Hematopoietic multipotent progenitor cell treated with erythropoietin and hydrocortisone succinate and interleukin-3 and kit ligand, for 17 days (in vitro differentiated cells): Measurements from ENCODE around the gene KDELR3.

Experiments
- DNase-seq: peaks from one replicate; pipeline ENCODE4 v3.0.0-alpha.2; 2015; ENCODE audit warnings: low spot score

KDELR3 gene

DNA sequence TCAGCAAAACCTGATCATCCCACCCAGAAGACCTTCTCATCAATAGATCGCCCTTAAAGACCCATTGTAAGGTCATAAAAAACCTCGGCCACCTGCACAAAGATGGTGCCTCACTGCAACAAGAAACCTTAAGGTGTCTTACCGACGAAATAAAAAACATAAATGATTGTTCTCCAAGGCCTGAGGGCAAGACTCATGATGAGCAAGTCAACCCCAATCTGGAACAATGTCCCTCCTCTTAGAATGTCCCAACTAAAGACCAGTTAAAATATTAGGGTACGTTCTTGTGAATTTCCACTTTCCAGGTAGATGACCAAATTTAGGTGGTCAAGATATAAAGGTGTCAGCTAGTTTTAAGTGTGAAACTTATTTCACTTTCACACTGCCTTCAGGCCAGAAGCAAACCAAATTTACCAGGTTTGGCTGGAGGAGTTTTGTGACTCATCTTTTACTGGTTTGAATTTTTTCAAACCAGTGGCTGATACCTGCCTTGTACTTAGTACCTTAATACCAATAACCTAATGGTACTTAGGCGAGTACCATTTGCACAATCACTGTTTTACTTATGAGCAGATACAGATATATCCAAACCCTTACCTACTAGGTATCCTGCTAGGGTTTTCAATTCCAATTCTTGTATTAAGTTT is 14.9 kb downstream of the KDELR3 start:
- DNase-seq = no peak

- DNase-seq = no peak
Observed at GRCh38 chr22:38484244-38484643, 16.3 kb downstream of the KDELR3 start.

- no peak for DNase-seq
Observed at GRCh38 chr22:38485783-38486182, 17.9 kb downstream of the KDELR3 start.

- DNase-seq = no peak
Observed at GRCh38 chr22:38487946-38488345, 20.1 kb downstream of the KDELR3 start.

DNA sequence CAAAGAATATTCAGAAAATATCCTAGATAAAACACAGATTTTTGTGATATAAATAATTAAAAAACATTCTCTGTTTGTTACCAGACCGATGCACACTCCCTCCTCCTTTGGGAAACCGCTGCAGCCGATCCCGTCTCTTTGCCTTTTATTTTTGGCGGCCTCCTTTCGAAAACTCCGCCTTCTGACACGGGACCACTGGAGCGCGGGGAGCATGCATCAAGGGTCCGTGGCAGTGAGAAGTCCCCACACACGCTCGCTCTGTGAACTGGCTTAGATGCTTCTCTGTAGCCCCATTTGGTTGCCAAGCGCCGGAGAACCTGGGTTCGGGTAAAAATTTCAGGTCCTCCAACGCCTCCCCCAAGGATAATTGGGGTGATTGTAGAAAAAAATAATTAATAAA is 21.2 kb downstream of the KDELR3 start:
- DNase-seq = no peak

GRCh38 chr22:38489561-38490145 is 21.8 kb downstream of the KDELR3 start:
- no peak for DNase-seq

DNA sequence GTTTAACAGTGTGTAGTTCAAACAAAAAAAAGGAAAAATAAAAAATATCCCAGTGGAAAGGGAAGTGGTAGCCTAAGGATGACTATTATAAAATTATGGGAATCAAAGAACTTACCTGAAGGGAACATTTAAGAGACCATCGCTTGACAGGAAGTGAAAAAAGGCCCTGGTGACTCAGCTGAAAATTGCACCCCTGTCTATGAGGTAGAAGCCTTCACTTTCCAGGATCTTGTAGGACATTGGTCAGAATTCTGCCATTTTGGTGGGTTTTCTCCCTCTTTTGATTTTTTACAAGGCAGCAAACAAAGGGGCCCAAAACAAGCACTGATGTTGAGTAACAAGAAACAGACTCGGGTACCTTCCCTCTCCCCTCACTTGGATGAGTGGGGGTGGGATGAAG is 22.6 kb downstream of the KDELR3 start:
- no peak for DNase-seq

DNA sequence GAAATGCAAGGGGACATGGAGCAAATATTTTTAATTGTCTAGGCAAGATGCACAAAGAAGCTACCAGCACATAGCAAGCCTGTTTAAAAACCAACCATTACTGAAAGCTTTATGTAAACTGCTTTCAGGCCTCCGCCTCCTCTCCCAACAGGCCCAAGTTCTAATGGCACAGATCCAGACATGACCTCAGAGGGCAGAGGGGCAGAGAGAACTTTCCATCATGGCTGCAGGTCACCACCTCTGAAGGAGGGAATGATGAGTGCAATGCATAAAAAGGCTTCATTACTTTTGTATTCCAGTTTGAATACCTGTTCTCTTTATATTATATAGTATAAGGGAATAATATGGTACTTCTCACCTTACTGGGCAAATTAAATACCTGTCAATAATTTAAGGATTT is 23.0 kb downstream of the KDELR3 start:
- DNase-seq = no peak

DNA sequence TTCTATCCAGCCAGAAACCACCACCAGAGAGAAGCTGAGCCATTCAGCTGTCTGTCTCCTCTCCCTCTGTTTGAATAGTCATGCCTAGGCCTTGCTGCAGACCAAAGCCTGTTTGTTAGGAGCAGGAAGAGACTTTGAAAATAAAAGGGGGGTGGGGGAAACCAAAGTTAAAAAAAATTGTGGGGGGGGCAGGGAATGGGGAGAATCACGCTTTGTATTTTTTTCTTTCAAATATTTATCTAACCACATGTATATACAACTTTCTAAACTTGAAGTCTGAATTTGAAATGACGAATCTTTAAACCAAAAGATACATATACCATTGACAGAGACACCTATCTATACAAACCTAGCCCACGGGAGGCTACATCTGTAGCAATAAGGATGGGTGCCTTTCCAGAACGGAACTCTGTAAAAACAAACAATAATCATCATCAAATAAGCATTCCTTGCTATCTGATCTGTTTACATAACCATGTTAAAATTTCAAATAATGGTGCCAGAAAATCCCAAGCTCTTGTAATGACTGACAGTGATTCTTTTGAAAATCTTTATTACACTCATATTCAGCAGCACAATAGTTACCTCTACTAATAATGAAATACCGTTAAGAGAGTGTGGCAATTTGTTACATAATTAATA is 23.9 kb downstream of the KDELR3 start:
- no peak for DNase-seq

DNA sequence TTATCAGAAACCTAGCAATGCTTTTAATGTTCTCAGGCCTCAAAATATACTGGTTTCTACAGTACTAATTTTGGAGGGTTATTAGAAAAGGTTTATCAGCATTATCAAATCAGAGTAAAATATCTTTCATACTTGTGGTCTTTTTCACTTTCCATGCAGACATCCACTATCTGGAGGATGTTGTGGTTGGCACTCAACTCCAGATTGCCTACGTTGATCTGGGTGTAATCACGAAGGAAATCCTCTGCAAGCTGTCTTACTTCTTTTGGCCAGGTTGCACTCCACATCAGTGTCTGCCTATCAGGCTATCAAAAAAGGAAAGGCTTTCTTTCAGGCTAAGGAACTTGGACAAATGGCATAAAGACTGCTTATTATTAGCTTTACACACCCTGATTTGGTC is 26.6 kb downstream of the KDELR3 start:
- no peak for DNase-seq

DNA sequence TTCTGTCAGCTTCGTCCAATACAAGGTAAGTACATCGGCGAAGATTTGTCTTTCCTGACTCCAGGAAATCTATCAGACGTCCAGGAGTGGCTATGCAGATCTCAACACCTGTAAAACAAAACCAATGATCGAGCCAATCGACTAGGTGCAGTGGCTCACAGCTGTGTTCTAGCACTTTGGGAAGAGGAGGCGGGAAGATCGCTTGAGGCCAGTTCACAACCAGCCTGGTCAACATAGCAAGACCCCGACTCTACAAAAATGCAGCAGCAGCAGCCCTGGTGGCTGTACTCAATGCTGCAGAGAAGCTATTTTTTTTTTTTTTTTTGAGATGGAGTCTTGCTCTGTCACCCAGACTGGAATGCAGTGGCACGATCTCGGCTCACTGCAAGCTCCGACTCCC is 27.0 kb downstream of the KDELR3 start:
- no peak for DNase-seq

- DNase-seq = no peak
Observed at GRCh38 chr22:38497869-38498268, 30.0 kb downstream of the KDELR3 start.

- no peak for DNase-seq
Observed at GRCh38 chr22:38501797-38502672, 34.1 kb downstream of the KDELR3 start.

DNA sequence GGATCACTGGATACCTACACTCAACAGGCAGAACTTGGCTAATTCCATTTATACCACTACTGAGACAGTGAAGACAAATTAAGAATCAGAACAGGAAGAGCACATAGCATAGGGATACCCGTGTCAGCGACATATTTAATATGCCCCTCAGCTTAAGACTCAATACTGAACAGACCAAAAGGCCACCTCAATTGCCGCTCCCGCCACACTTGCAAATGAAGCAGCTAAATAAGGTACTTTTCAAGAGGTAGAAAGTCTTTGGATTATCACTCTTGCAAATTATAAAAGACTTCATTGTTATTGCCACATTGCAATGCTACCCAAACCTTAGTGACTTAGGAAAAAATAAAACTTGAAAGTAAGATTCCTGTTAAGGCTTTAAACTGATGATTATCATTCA is 35.1 kb downstream of the KDELR3 start:
- DNase-seq = no peak

GRCh38 chr22:38504731-38505540 is 37.0 kb downstream of the KDELR3 start:
- peak; percentile 66 for DNase-seq

DNA sequence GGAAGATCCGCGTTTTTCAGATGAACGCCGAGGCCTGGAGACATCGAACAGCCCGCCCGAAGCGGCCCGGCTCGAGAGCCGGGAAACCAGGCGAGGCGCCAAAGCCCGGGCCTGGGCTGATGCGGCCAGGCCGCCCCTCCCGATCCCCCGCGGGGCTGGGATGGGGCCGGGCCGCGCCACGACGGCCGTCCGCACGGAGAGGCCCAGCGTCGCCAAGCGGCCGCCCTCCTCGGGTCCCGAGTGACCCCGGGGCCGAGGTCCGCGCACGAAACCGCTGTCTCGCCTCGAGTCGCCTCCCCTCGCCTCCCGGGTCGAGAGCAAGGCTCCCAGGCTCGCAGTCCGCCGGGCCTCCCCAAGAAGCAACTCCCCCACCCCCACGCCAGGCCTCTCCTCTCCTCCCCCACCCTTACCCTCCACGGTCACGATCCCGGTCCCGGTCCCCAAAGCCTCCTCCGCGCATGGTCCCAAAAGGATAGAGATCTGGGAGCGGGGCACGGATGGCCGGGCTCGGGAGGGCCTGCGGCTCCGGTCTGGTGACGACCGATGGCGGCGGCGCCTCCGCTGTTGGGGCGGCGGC is 37.7 kb downstream of the KDELR3 start:
- peak; percentile 80 for DNase-seq

- DNase-seq = peak; percentile 99
Observed at GRCh38 chr22:38506118-38506962, 38.4 kb downstream of the KDELR3 start, which contains the start of gene DDX17. Gene DDX17, minus strand, starts transcription at chr22:38506311.

GRCh38 chr22:38510416-38510970 is 42.6 kb downstream of the KDELR3 start:
- DNase-seq = no peak

DNA sequence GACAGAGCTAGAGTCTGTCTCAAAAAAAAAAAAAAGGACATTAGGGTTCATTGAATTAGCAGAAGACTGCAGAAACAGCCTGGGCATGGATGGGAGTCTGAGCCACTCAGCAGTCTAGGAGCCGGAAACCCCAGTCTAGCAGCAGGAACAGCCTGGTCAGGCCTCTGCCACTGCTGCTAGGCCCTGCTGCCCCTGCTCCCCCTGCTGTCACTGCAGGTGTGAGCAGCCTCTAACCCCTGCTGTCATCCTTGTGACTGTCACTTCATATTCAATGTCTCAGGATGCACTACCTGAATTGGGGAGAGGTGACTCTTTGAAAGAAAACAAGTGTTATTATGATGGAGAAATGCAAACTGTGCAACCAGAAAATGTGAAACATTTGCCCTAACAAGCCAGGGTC is 45.2 kb downstream of the KDELR3 start:
- peak; percentile 32 for DNase-seq

GRCh38 chr22:38518620-38519019 is 50.7 kb downstream of the KDELR3 start:
- DNase-seq = no peak
